ENCODE results near the gene TCF3.

GRCh38 chr19:1621574-1621973 is 30.8 kb downstream of the TCF3 start:
- TF ChIP-seq BACH1 (IDR thresholded peaks at IDR 0.05; ENCODE audit: borderline replicate concordance) = no peak
- TF ChIP-seq, protein P1, sequence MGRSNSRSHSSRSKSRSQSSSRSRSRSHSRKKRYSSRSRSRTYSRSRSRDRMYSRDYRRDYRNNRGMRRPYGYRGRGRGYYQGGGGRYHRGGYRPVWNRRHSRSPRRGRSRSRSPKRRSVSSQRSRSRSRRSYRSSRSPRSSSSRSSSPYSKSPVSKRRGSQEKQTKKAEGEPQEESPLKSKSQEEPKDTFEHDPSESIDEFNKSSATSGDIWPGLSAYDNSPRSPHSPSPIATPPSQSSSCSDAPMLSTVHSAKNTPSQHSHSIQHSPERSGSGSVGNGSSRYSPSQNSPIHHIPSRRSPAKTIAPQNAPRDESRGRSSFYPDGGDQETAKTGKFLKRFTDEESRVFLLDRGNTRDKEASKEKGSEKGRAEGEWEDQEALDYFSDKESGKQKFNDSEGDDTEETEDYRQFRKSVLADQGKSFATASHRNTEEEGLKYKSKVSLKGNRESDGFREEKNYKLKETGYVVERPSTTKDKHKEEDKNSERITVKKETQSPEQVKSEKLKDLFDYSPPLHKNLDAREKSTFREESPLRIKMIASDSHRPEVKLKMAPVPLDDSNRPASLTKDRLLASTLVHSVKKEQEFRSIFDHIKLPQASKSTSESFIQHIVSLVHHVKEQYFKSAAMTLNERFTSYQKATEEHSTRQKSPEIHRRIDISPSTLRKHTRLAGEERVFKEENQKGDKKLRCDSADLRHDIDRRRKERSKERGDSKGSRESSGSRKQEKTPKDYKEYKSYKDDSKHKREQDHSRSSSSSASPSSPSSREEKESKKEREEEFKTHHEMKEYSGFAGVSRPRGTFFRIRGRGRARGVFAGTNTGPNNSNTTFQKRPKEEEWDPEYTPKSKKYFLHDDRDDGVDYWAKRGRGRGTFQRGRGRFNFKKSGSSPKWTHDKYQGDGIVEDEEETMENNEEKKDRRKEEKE (IDR thresholded peaks at IDR 0.05) = no peak
- no peak for TF ChIP-seq EED (IDR thresholded peaks at IDR 0.05; ENCODE audit: low read depth)
- no peak for TF ChIP-seq MXI1 (IDR thresholded peaks at IDR 0.05; ENCODE audit: low read depth, low read length)
- TF ChIP-seq, protein P2, sequence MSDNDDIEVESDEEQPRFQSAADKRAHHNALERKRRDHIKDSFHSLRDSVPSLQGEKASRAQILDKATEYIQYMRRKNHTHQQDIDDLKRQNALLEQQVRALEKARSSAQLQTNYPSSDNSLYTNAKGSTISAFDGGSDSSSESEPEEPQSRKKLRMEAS (IDR thresholded peaks at IDR 0.05; ENCODE audit: low read depth, low read length) = no peak
- no peak for TF ChIP-seq KDM1A (IDR thresholded peaks at IDR 0.05; ENCODE audit: borderline replicate concordance)
- TF ChIP-seq POLR2A (IDR thresholded peaks at IDR 0.05; ENCODE audit: low read depth, low read length) = peak; percentile 46; the same call in 1 of the 2 replicates
- TF ChIP-seq STAT3 (IDR thresholded peaks at IDR 0.05; ENCODE audit: low read depth, low read length) = no peak
- no peak for TF ChIP-seq EGR1 (IDR thresholded peaks at IDR 0.05; ENCODE audit: borderline replicate concordance in 1 of 2, low read depth in 2 of 2, low read length in 2 of 2)
- TF ChIP-seq POLR2AphosphoS5 (IDR thresholded peaks at IDR 0.05; ENCODE audit: low read length) = no peak

All from GM12878 (cell line).